ENCODE measurements around the gene GCNT2. TPM values are rescaled to one million over a fixed set of nuclear protein-coding genes. Genes with fewer than 3 reads are reported as not detected.

GCNT2 gene
- total and polyA plus RNA-seq, 5 experiments from 2014 or later = 0.85 to 4.6 (median 1.8) TPM

GRCh38 chr6:10537726-10538125, 16.6 kb downstream of the GCNT2 start:
- ATAC-seq (no peak), DNase-seq (no peak)
- POLR2A ChIA-PET = interaction anchor here (0.5 kb wide), 1 partner anchor 18 kb away, joined by 7 read pairs; no protein-coding TSS in a partner anchor
- Mint-ChIP-seq H3K27ac (no peak overlapping the region), H3K27me3 (no peaks in the 10 kb centered on the region), H3K4me1 (peaks cover 5 to 49% (median 25%) of the 10 kb centered on the region in 4 donors), H3K9me3 (peaks cover 0 to 54% (median 24%) of the 10 kb centered on the region in 9 donors), H3K36me3 (peaks cover 5 to 45% (median 35%) of the 10 kb centered on the region in 3 donors), H3K4me3 (no peak overlapping the region)

- Mint-ChIP-seq H3K36me3 (peaks cover 5 to 48% (median 35%) of the 10 kb centered on the region in 3 donors), H3K9me3 (peaks cover 0 to 59% (median 22%) of the 10 kb centered on the region in 9 donors), H3K27ac (peak overlapping the region in 3 of 10 donors; percentile 7 to 53 (median 9)), H3K4me1 (peaks cover 3 to 28% (median 13%) of the 10 kb centered on the region in 4 donors), H3K4me3 (peak overlapping the region in 2 of 10 donors; percentile 10 to 64), H3K27me3 (no peaks in the 10 kb centered on the region)
- POLR2A ChIA-PET = no interaction called here
- DNase-seq (no peak), ATAC-seq (no peak)
Measured at GRCh38 chr6:10540073-10540746, 19.1 kb downstream of the GCNT2 start.

GRCh38 chr6:10541591-10541990, 20.4 kb downstream of the GCNT2 start:
- Mint-ChIP-seq H3K27ac (no peak overlapping the region), H3K36me3 (peaks cover 2 to 48% (median 27%) of the 10 kb centered on the region in 3 donors), H3K4me3 (no peak overlapping the region), H3K4me1 (peaks cover 0 to 15% (median 5%) of the 10 kb centered on the region in 4 donors), H3K9me3 (peaks cover 0 to 53% (median 16%) of the 10 kb centered on the region in 9 donors), H3K27me3 (no peaks in the 10 kb centered on the region)
- DNase-seq (no peak), ATAC-seq (no peak)
- POLR2A ChIA-PET = no interaction called here

- Mint-ChIP-seq H3K36me3 (peaks cover 2 to 45% (median 27%) of the 10 kb centered on the region in 3 donors), H3K4me3 (no peak overlapping the region), H3K4me1 (peaks cover 0 to 15% (median 5%) of the 10 kb centered on the region in 4 donors), H3K27ac (no peak overlapping the region), H3K27me3 (no peaks in the 10 kb centered on the region), H3K9me3 (peaks cover 0 to 50% (median 16%) of the 10 kb centered on the region in 9 donors)
- DNase-seq = no peak
- no peak for ATAC-seq
- POLR2A ChIA-PET = no interaction called here
Measured at GRCh38 chr6:10542213-10542612, 21.1 kb downstream of the GCNT2 start.

- Mint-ChIP-seq H3K9me3 (peaks cover 0 to 42% (median 13%) of the 10 kb centered on the region in 9 donors), H3K4me1 (peaks cover 0 to 15% (median 5%) of the 10 kb centered on the region in 4 donors)
- no peak for ATAC-seq
Measured at GRCh38 chr6:10543488-10543887, 22.3 kb downstream of the GCNT2 start.

GRCh38 chr6:10545482-10545881, 24.3 kb downstream of the GCNT2 start:
- Mint-ChIP-seq H3K27me3 (no peaks in the 10 kb centered on the region), H3K36me3 (peaks cover 2 to 33% (median 20%) of the 10 kb centered on the region in 3 donors), H3K4me3 (no peak overlapping the region), H3K9me3 (peaks cover 0 to 29% (median 7%) of the 10 kb centered on the region in 9 donors), H3K27ac (no peak overlapping the region), H3K4me1 (peaks cover 0 to 6% (median 5%) of the 10 kb centered on the region in 4 donors)
- ATAC-seq (no peak), DNase-seq (no peak)
- POLR2A ChIA-PET = no interaction called here

More at GRCh38 chr6:10543488-10543887, 22.3 kb downstream of the GCNT2 start:
- Mint-ChIP-seq H3K36me3 (peaks cover 2 to 41% (median 27%) of the 10 kb centered on the region in 3 donors), H3K27me3 (no peaks in the 10 kb centered on the region), H3K27ac (no peak overlapping the region), H3K4me3 (no peak overlapping the region)
- POLR2A ChIA-PET = no interaction called here
- no peak for DNase-seq

GRCh38 chr6:10547809-10548208, 26.7 kb downstream of the GCNT2 start:
- no peaks in the 10 kb centered on the region for H3K27me3 Mint-ChIP-seq
- POLR2A ChIA-PET = no interaction called here
- peaks cover 0 to 6% (median 1%) of the 10 kb centered on the region in 4 donors for H3K4me1 Mint-ChIP-seq
- peaks cover 0 to 10% (median 0%) of the 10 kb centered on the region in 9 donors for H3K9me3 Mint-ChIP-seq
- H3K4me3 Mint-ChIP-seq = no peak overlapping the region
- ATAC-seq (no peak), DNase-seq (no peak)
- no peak overlapping the region for H3K27ac Mint-ChIP-seq
- H3K36me3 Mint-ChIP-seq = peaks cover 2 to 19% (median 5%) of the 10 kb centered on the region in 3 donors

GRCh38 chr6:10550764-10551163, 29.6 kb downstream of the GCNT2 start:
- Mint-ChIP-seq H3K27ac (no peak overlapping the region), H3K9me3 (peaks cover 0 to 10% (median 0%) of the 10 kb centered on the region in 9 donors), H3K4me3 (no peak overlapping the region), H3K27me3 (no peaks in the 10 kb centered on the region), H3K4me1 (no peaks in the 10 kb centered on the region), H3K36me3 (peaks cover 0 to 29% (median 5%) of the 10 kb centered on the region in 3 donors)
- POLR2A ChIA-PET = no interaction called here
- no peak for ATAC-seq
- no peak for DNase-seq

GRCh38 chr6:10552270-10552810, 31.2 kb downstream of the GCNT2 start:
- Mint-ChIP-seq H3K27me3 (no peaks in the 10 kb centered on the region), H3K9me3 (peaks cover 0 to 10% (median 0%) of the 10 kb centered on the region in 9 donors), H3K27ac (no peak overlapping the region), H3K36me3 (peaks cover 10 to 41% (median 16%) of the 10 kb centered on the region in 3 donors), H3K4me3 (no peak overlapping the region), H3K4me1 (peaks cover 0 to 4% (median 0%) of the 10 kb centered on the region in 4 donors)
- POLR2A ChIA-PET = no interaction called here
- DNase-seq = no peak
- ATAC-seq = no peak

- Mint-ChIP-seq H3K27ac (no peak overlapping the region), H3K27me3 (no peaks in the 10 kb centered on the region), H3K36me3 (peaks cover 16 to 49% (median 17%) of the 10 kb centered on the region in 3 donors), H3K4me1 (peaks cover 0 to 5% (median under 1%) of the 10 kb centered on the region in 4 donors), H3K4me3 (no peak overlapping the region), H3K9me3 (peaks cover 0 to 10% (median 0%) of the 10 kb centered on the region in 9 donors)
- no peak for ATAC-seq
- POLR2A ChIA-PET = no interaction called here
- no peak for DNase-seq
Measured at GRCh38 chr6:10553871-10554270, 32.7 kb downstream of the GCNT2 start.

GRCh38 chr6:10554826-10555225, 33.7 kb downstream of the GCNT2 start:
- H3K36me3 Mint-ChIP-seq = peaks cover 11 to 52% (median 17%) of the 10 kb centered on the region in 3 donors
- POLR2A ChIA-PET = no interaction called here
- no peaks in the 10 kb centered on the region for H3K27me3 Mint-ChIP-seq
- H3K4me1 Mint-ChIP-seq = peaks cover 0 to 5% (median under 1%) of the 10 kb centered on the region in 4 donors
- no peak overlapping the region for H3K27ac Mint-ChIP-seq
- peaks cover 0 to 10% (median 0%) of the 10 kb centered on the region in 9 donors for H3K9me3 Mint-ChIP-seq
- ATAC-seq (no peak), DNase-seq (no peak)
- H3K4me3 Mint-ChIP-seq = no peak overlapping the region

GRCh38 chr6:10555625-10556309, 34.6 kb downstream of the GCNT2 start:
- Mint-ChIP-seq H3K9me3 (peaks cover 0 to 13% (median 0%) of the 10 kb centered on the region in 9 donors), H3K36me3 (peaks cover 17 to 52% (median 19%) of the 10 kb centered on the region in 3 donors), H3K27me3 (no peaks in the 10 kb centered on the region), H3K27ac (no peak overlapping the region), H3K4me1 (peaks cover 0 to 5% (median under 1%) of the 10 kb centered on the region in 4 donors), H3K4me3 (no peak overlapping the region)
- POLR2A ChIA-PET = no interaction called here
- no peak for ATAC-seq
- DNase-seq = no peak

GRCh38 chr6:10556589-10556988, 35.4 kb downstream of the GCNT2 start:
- DNase-seq = no peak
- no peak overlapping the region for H3K27ac Mint-ChIP-seq
- no peaks in the 10 kb centered on the region for H3K27me3 Mint-ChIP-seq
- H3K4me3 Mint-ChIP-seq = no peak overlapping the region
- peaks cover 0 to 11% (median 0%) of the 10 kb centered on the region in 9 donors for H3K9me3 Mint-ChIP-seq
- peaks cover 17 to 56% (median 19%) of the 10 kb centered on the region in 3 donors for H3K36me3 Mint-ChIP-seq
- POLR2A ChIA-PET = no interaction called here
- peaks cover 1 to 5% (median 2%) of the 10 kb centered on the region in 4 donors for H3K4me1 Mint-ChIP-seq
- no peak for ATAC-seq
